GM19240 (cell line): Measurements from ENCODE around the gene TMEM19.

ENCODE experiments used
- DNase-seq: peaks from one replicate; pipeline ENCODE4 v3.0.0; 2011; ENCODE audit warnings: low spot score; ENCODE audit not compliant: insufficient read length

Gene TMEM19

GRCh38 chr12:71685914-71686657 is at the start of gene TMEM19:
Gene TMEM19 (plus strand): TSS chr12:71686082. CDS start chr12:71686681, 599 bp downstream.
- peak; percentile 19 for DNase-seq

DNA sequence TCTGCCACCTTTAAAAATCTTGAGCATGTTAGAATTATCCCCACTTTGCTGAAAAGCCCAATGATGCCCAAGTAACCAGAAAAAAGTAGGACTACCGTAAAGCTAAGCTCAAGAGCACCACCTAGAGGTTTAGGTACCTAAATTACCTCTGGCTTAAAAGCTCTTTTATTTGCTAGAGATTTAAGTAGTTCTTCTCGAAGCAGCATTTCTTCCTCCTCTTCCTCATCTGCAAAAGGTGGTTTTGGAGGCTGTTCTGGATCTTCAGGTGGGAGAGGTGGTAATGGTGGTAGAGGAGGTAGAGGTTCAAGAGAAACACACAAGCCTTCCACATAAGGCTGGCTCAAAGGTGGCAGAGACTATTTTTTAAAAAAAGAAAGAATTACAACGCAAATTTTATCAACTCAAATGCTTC is 49.2 kb upstream of the TMEM19 start:
- peak; percentile 12 for DNase-seq

DNA sequence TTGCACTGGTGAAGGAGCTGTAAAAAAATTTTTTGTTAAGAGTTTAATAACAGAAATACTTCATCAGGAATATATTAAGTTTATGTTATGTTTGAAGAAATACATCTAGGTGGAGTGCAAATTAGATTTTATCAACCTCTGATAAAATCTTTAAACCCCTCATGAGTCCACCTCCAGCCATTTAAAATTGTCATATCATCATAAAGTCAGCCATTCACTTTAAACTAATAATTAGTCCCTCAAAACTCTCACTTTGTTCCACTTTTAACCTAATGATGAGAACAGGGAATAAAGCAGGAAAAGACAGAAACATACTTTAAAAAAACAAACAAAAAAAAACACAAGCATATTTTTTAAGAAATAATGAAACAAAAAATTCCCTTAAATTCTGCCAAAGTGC is 47.4 kb upstream of the TMEM19 start:
- DNase-seq: no peak

- no peak for DNase-seq
These were observed 46.5 kb upstream of the TMEM19 start for GRCh38 chr12:71639341-71639760.

GRCh38 chr12:71640316-71640715 is 45.6 kb upstream of the TMEM19 start:
- no peak for DNase-seq

GRCh38 chr12:71641390-71641789 is 44.5 kb upstream of the TMEM19 start:
- DNase-seq: no peak

GRCh38 chr12:71642264-71642663 is 43.6 kb upstream of the TMEM19 start:
- DNase-seq: no peak

DNA sequence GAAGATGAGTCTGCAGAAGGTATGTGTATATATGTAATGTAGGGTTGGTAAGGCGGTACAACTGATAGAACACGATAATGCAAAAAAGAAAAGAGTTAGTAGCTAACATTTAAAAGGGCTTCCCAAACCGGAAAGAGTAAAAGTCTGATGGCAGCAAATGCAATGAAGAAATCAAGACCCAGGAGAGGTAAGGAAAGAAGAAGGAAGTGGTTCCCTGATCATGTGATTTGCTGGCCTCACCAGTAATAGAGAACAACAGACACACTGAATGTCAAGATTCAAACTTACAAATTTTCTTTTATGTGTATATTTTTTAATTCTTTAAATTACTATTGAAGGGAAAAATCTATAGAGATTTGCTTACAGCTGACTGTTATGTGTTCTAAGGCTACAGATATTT is 40.6 kb upstream of the TMEM19 start:
- DNase-seq: no peak

DNA sequence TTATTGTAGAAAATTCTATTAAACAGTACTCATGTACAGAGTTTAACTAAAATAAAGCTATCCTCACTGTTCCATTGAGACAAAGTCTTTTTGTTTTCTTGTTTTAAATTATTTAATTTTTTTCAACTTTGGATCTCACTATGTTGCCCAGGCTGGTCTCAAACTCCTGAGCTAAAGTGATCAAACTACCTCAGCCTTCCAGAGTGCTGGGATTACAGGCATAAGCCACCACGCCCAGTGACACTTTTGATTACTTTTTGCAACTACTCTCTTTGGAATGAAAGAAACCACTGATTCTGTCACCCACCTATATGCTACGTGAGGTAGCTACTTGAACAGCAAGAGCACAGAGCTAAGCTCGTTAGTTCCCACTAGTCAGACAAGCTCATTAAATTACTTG is 39.4 kb upstream of the TMEM19 start:
- DNase-seq: no peak

- no peak for DNase-seq
These were observed 37.3 kb upstream of the TMEM19 start for GRCh38 chr12:71648537-71648936.

GRCh38 chr12:71649401-71649800 is 36.5 kb upstream of the TMEM19 start:
- no peak for DNase-seq

- no peak for DNase-seq
These were observed 33.2 kb upstream of the TMEM19 start for GRCh38 chr12:71652656-71653055.

DNA sequence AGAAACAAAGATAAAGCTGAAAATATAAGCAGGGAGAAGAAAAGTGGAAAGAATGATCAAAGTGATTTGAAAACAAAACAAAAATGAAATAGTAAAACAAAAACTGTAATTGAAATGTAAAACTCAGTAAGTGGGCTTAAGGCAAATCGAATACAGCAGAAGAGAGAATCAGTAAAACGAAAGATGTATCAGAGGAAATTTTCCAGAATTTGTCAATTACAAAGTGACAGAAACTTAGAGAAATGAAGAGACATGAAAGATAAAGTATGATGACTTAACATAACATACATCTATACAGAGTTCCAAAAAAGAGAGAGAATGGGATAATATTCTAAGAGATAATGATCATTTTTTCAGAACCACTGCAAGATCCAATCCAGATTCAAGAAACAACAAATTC is 32.7 kb upstream of the TMEM19 start:
- DNase-seq: no peak

DNA sequence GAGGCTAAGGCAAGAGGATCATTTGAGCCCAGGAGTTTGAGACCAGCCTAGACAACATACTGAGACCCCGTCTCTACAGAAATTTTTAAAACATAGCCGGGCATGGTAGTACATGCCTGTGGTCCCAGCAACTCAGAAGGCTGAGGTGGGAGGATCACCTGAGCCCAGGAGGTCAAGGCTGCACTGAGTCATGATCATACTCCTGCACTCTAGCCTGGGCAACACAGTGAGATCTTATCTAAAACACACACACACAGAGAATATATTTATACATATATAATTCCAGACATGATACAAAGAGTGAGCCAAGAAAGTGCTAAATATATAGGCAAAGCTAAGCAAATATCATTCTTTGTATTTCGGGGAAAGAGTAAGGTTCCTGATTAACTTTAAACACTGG is 31.7 kb upstream of the TMEM19 start:
- no peak for DNase-seq

DNA sequence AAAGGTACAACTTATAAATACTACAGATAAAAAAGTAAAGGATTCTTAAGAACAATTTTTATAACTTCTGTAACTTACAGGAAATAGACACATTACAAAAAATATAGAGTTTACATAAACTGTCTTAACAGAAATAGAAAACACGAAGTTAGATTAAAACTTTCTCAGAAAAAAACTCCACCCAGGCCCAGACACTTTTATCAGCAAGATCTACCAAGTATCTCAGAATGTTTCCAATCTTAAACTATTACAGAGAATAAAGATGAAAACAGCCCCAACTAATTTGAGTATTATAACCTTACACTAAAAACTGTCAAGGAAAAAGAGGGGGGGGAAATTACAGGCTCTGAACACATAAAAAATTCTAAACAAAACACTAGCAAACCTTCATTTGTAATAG is 30.4 kb upstream of the TMEM19 start:
- DNase-seq: no peak

GRCh38 chr12:71655907-71656306 is 30.0 kb upstream of the TMEM19 start:
- no peak for DNase-seq

GRCh38 chr12:71656740-71657139 is 29.1 kb upstream of the TMEM19 start:
- no peak for DNase-seq

DNA sequence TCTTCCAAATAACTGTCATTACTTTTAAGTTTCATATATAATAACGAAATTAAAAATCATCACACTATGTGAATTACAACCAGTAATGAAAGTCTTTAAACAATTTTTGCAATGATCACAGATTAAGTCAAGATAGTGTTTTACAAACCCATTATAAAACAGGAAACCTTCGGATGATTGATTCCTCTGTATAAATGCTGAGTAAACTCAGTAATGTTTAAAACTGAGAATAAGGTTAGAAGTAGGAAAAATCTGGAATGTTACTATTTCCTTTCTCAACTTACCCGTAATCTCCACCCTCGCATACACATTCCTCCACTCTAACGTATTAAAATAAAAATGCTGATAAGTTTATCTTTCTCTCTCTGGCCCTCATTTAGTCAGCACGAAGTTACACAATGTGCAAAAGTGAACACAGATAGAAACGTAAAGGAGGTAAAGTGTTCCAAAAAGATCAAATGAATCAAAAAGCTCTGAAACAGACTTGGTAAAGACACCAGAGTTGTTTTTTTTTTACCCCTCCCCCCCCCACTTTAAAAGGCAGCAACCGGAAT is 23.8 kb upstream of the TMEM19 start:
- DNase-seq: no peak

DNA sequence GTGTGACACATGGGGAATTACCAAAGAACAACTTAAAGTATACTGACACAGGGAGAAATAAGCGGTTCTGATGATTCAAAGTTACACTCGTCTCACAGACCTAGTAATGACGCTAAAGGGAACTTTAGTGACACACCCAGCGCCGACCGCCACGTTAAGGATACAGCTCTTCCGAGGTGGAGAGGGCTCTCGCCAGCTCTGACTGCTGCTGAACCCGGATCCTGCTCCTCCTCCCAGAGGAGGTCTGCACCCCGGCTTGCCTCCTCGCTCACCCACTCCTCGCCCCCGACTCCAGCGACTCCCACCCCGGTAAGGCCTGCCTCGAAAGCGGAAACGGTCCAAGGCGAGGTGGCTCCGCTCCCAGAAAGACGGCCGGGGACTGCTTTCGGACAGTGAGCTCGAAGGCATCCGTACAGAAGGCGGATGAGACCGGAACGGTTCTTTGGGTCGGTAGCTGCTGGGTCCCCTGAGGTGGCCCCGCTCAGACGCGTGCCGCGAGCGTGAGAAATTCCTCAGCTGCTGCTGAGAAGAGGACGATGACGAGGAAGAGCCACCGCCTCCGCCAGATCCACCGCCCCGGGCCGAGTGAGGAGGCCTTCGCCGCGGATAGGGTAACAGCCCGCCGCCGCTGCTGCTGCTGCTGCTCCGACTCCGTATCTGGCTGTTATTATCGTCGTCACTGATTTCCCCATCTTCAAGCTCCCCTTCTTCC is 22.9 kb upstream of the TMEM19 start:
- DNase-seq: no peak

DNA sequence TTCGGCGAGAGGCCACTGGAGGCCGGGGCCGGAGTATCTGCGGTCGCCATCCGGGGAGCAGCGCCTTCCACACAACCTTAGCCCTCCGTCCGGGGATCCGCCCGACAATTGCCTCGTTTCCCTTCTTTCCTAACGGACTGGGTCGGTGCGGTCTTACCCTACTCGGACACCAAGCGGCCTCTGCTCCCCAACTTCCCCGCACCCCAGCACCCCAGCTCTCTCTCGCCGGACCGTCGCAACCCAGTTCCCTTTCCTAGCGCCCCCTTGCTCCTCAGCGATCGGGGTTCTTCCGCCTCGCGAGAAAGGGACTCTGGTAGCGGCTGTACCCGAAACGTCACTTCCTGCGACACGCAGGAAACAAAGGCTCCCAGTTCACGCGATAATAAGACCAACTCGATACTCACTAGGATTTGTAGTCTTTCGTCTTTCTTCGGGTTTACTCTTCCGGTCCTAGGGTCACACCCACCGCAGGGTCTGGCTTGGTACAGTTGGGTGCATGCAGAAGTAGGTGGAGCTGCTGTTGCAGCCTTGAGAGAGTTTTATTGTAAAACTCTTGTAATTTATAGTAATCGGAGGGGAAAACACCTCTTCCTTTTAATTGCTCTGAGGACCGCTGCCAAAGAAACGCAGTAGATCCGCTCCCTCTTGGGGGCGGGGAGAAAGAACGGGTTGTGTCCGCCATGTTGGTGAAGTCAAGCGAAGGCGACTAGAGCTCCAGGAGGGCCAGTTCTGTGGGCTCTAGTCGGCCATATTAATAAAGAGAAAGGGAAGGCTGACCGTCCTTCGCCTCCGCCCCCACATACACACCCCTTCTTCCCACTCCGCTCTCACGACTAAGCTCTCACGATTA is 22.1 kb upstream of the TMEM19 start, which contains the start of the genes THAP2 and ZFC3H1:
TSS of gene THAP2 (plus strand) at position 741 of the 850 bp plus-strand sequence. CDS start 209 bp downstream, outside the sequence.
TSS of gene ZFC3H1 (minus strand) at position 288 of the 850 bp plus-strand sequence. CDS start at position 50, 238 bp downstream.
- peak; percentile 21 for DNase-seq

- no peak for DNase-seq
These were observed 21.3 kb upstream of the TMEM19 start for GRCh38 chr12:71664411-71665089.
